Non-pigmented ciliary epithelial cell (primary cell): ENCODE results near the gene EVA1A.

ENCODE experiments used
- DNase-seq: peaks from one replicate; pipeline ENCODE4 v3.0.0-alpha.2; 2010; ENCODE audit warnings: low read depth

The EVA1A gene

GRCh38 chr2:75560768-75561565 lies at the start of gene EVA1A:
EVA1A (minus strand) TSS chr2:75560939; CDS start chr2:75518140, 42,799 bp downstream.
- no peak for DNase-seq

- no peak for DNase-seq
These were observed 49.3 kb upstream of the EVA1A start for GRCh38 chr2:75609937-75610508.

GRCh38 chr2:75609334-75609689 lies 48.6 kb upstream of the EVA1A start:
- no peak for DNase-seq

- DNase-seq = no peak
These were observed 48.1 kb upstream of the EVA1A start for GRCh38 chr2:75608684-75609333.

GRCh38 chr2:75607988-75608683 lies 47.4 kb upstream of the EVA1A start:
- DNase-seq = no peak

GRCh38 chr2:75607400-75607798 lies 46.7 kb upstream of the EVA1A start:
- DNase-seq = no peak

GRCh38 chr2:75606761-75607399 lies 46.1 kb upstream of the EVA1A start:
- peak; percentile 75 for DNase-seq

- DNase-seq = peak; percentile 96
These were observed 45.2 kb upstream of the EVA1A start for GRCh38 chr2:75605770-75606529.

- no peak for DNase-seq
These were observed 43.7 kb upstream of the EVA1A start for GRCh38 chr2:75604484-75604883.

GRCh38 chr2:75603477-75603876 lies 42.7 kb upstream of the EVA1A start:
- no peak for DNase-seq

- DNase-seq = peak; percentile 81
These were observed 42.1 kb upstream of the EVA1A start for GRCh38 chr2:75602724-75603342.

- no peak for DNase-seq
These were observed 39.8 kb upstream of the EVA1A start for GRCh38 chr2:75600461-75601011.

- no peak for DNase-seq
These were observed 37.9 kb upstream of the EVA1A start for GRCh38 chr2:75598589-75599155.

- DNase-seq = no peak
These were observed 37.2 kb upstream of the EVA1A start for GRCh38 chr2:75597949-75598348.

GRCh38 chr2:75596784-75597183 lies 36.0 kb upstream of the EVA1A start:
- no peak for DNase-seq

- DNase-seq = no peak
These were observed 35.0 kb upstream of the EVA1A start for GRCh38 chr2:75595541-75596395.

- DNase-seq = no peak
These were observed 33.9 kb upstream of the EVA1A start for GRCh38 chr2:75594596-75594995.

GRCh38 chr2:75592888-75593287 lies 32.1 kb upstream of the EVA1A start:
- DNase-seq = no peak

GRCh38 chr2:75592030-75592429 lies 31.3 kb upstream of the EVA1A start:
- DNase-seq = no peak
